GM23338 (cell line): ENCODE data around the gene COMP. TPM values are rescaled to one million over a fixed set of nuclear protein-coding genes. Genes with fewer than 3 reads are reported as not detected.

Source experiments
- ATAC-seq: fragments of 200-7000 bp; cut with Tn5 transposase; 3 replicates; pipeline ENCODE4 v1.9.1; 2020
- DNase-seq: peaks from one replicate; pipeline ENCODE4 v3.0.0-alpha.2; 2015; ENCODE audit warnings: low spot score
- H2AFZ ChIP-seq: fragments of 200-600 bp; sonication (generic); 2 replicates; pipeline ENCODE4 v1.8.0; 2016; ENCODE audit warnings: antibody characterized with exemption, mild to moderate bottlenecking, moderate library complexity
- H3F3A ChIP-seq: fragments of 200-600 bp; sonication (generic); replicated peaks from 2 replicates; pipeline ENCODE4 v1.8.0; 2017; ENCODE audit warnings: antibody characterized with exemption, mixed run types, low read depth
- H3K27ac ChIP-seq: fragments of 200-600 bp; sonication (generic); 2 replicates; pipeline ENCODE4 v1.6.1; 2016; ENCODE audit warnings: low read depth
- H3K27me3 ChIP-seq: fragments of 200-600 bp; sonication (generic); 2 replicates; pipeline ENCODE4 v1.8.0; 2016; ENCODE audit warnings: mild to moderate bottlenecking, mixed run types, moderate library complexity; ENCODE audit not compliant: insufficient read depth
- H3K36me3 ChIP-seq: fragments of 200-600 bp; sonication (generic); 2 replicates; pipeline ENCODE4 v1.8.0; 2016; ENCODE audit warnings: mild to moderate bottlenecking; ENCODE audit not compliant: insufficient read depth
- H3K4me1 ChIP-seq: fragments of 200-600 bp; sonication (generic); 2 replicates; pipeline ENCODE4 v1.8.0; 2016; ENCODE audit warnings: mild to moderate bottlenecking, moderate library complexity; ENCODE audit not compliant: insufficient read depth
- H3K4me2 ChIP-seq: fragments of 200-600 bp; sonication (generic); 2 replicates; pipeline ENCODE4 v1.7.1; 2017; ENCODE audit warnings: mixed run types
- H3K4me3 ChIP-seq: fragments of 200-600 bp; sonication (generic); 2 replicates; pipeline ENCODE4 v1.6.1; 2016; ENCODE audit warnings: mixed run types
- H3K79me2 ChIP-seq: fragments of 200-600 bp; sonication (generic); replicated peaks from 2 replicates; pipeline ENCODE4 v1.8.0; 2017; ENCODE audit warnings: mild to moderate bottlenecking; ENCODE audit not compliant: insufficient read depth
- H3K9me2 ChIP-seq: fragments of 200-600 bp; sonication (generic); 2 replicates; pipeline ENCODE4 v1.8.0; 2017; ENCODE audit not compliant: insufficient read depth
- H4K20me1 ChIP-seq: fragments of 200-600 bp; sonication (generic); replicated peaks from 2 replicates; pipeline ENCODE4 v1.8.0; 2017; ENCODE audit warnings: mild to moderate bottlenecking; ENCODE audit not compliant: insufficient read depth
- H3K27ac Mint-ChIP-seq: 2 replicates; pipeline ENCODE4 v1.8.0; 2020; ENCODE audit warnings: inconsistent platforms, mild to moderate bottlenecking, moderate library complexity, mixed read lengths
- H3K27me3 Mint-ChIP-seq: 3 replicates; pipeline ENCODE4 v1.8.0; 2022; ENCODE audit warnings: low read depth, mild to moderate bottlenecking, moderate library complexity, mixed read lengths, inconsistent platforms; ENCODE audit not compliant: insufficient read depth, poor library complexity
- H3K36me3 Mint-ChIP-seq: 3 replicates; pipeline ENCODE4 v1.8.0; 2021; ENCODE audit warnings: low read depth, mild to moderate bottlenecking, inconsistent platforms, moderate library complexity, mixed read lengths
- H3K4me1 Mint-ChIP-seq: 3 replicates; pipeline ENCODE4 v1.8.0; 2020; ENCODE audit warnings: mild to moderate bottlenecking, inconsistent platforms, mixed read lengths
- H3K4me3 Mint-ChIP-seq: 3 replicates; pipeline ENCODE4 v1.8.0; 2021; ENCODE audit warnings: moderate library complexity, mild to moderate bottlenecking, inconsistent platforms, mixed read lengths
- H3K9me3 Mint-ChIP-seq: 3 replicates; pipeline ENCODE4 v1.8.0; 2020; ENCODE audit warnings: moderate library complexity, mild to moderate bottlenecking, inconsistent platforms, mixed read lengths
- CREB1 ChIP-seq: fragments of 250-450 bp; sonication (Bioruptor Pico); IDR thresholded peaks from 2 replicates; pipeline ENCODE4 v1.5.0; 2020; ENCODE audit warnings: low read depth, mild to moderate bottlenecking, moderate library complexity
- CTCF ChIP-seq, 2 experiments: fragments of 200-600 bp in 1 of 2; sonication (generic) in 1 of 2; conservative IDR thresholded peaks; 2 replicates each; pipeline versions ENCODE4 v1.5.1 to v1.6.1; 2016 to 2017; ENCODE audit warnings: antibody characterized with exemption in 2 of 2, low read depth in 2 of 2, mild to moderate bottlenecking in 2 of 2, moderate library complexity in 1 of 2
- ETS1 ChIP-seq: IDR thresholded peaks from 2 replicates; pipeline ENCODE4 v1.6.1; 2016; ENCODE audit warnings: antibody characterized with exemption
- EZH2 ChIP-seq: fragments of 200-600 bp; sonication (generic); IDR thresholded peaks from one replicate; pipeline ENCODE4 v1.8.0; 2017; ENCODE audit warnings: antibody characterized with exemption, mild to moderate bottlenecking, low read depth; ENCODE audit not compliant: unreplicated experiment
- JUNB ChIP-seq: IDR thresholded peaks from one replicate; pipeline ENCODE4 v1.6.1; 2016; ENCODE audit warnings: antibody characterized with exemption; ENCODE audit not compliant: unreplicated experiment
- NANOG ChIP-seq: IDR thresholded peaks from 2 replicates; pipeline ENCODE4 v1.6.1; 2016; ENCODE audit warnings: antibody characterized with exemption, borderline replicate concordance
- POLR2AphosphoS5 ChIP-seq: IDR thresholded peaks from 2 replicates; pipeline ENCODE4 v1.6.1; 2016; ENCODE audit warnings: antibody characterized with exemption, low read depth
- REST ChIP-seq: IDR thresholded peaks from one replicate; pipeline ENCODE4 v1.6.1; 2018; ENCODE audit warnings: antibody characterized with exemption; ENCODE audit not compliant: unreplicated experiment
- STAT1 ChIP-seq: IDR thresholded peaks from one replicate; pipeline ENCODE4 v1.6.1; 2016; ENCODE audit warnings: antibody characterized with exemption; ENCODE audit not compliant: unreplicated experiment
- ZNF114 ChIP-seq: fragments of 250-450 bp; sonication (Bioruptor Pico); IDR thresholded peaks from 2 replicates; pipeline ENCODE4 v1.5.0; 2020; ENCODE audit warnings: mild to moderate bottlenecking, moderate library complexity
- ZNF331 ChIP-seq: fragments of 250-450 bp; sonication (Bioruptor Pico); IDR thresholded peaks from 2 replicates; pipeline ENCODE4 v1.5.0; 2020; ENCODE audit warnings: low read depth, mild to moderate bottlenecking, moderate library complexity
- polyA plus RNA-seq: library from polyadenylated mRNA; unstranded; fragments of >200 nt; fragmentation: Nextera tagmentation; extraction: Ambion mirVana; gene quantifications from 2 replicates; pipeline ENCODE4 v1.2.1, GENCODE V29; 2016
- total RNA-seq: library from RNA; depleted of rRNA; stranded (reverse); fragments of >200 nt; shearing (Covaris generic); gene quantifications from 2 replicates; pipeline ENCODE4 v1.2.3, GENCODE V29; 2014

The COMP gene
- total and polyA plus RNA-seq, 2 experiments from 2014 or later: 0.58 to 0.63 TPM

- TF ChIP-seq REST (no peak), ZNF331 (CRISPR knock-in tag) (no peak), CTCF (conservative IDR thresholded peaks at IDR 0.05; ENCODE audit: low read depth in 2 of 2) (no peak)
Measured at GRCh38 chr19:18834644-18834984, 43.5 kb upstream of the COMP start (continued).

GRCh38 chr19:18833849-18834643 is 42.9 kb upstream of the COMP start:
- DNase-seq (peak; percentile 52), ATAC-seq (peak; percentile 7; the same call in 2 of the 3 replicates)
- Histone ChIP-seq H3K79me2 (peaks cover 67% of the 10 kb centered on the region), H3K4me1 (peaks cover 25% of the 10 kb centered on the region), H4K20me1 (peaks cover 59% of the 10 kb centered on the region), H3K27me3 (0 out of 2 replicates have a peak, but pooled peaks cover 1% of the 10 kb centered on the region), H3K4me2 (peak overlapping the region; percentile 99), H2AFZ (no peak overlapping the region), H3K9me2 (no peaks in the 10 kb centered on the region), H3K36me3 (0 out of 2 replicates have a peak, but pooled peaks cover 10% of the 10 kb centered on the region), H3F3A (0 out of 2 replicates have a peak, but pooled peaks cover 4% of the 10 kb centered on the region), H3K4me3 (peak overlapping the region; percentile 89), H3K27ac (peak overlapping the region; percentile 64; the same call in 1 of the 2 replicates)
- Mint-ChIP-seq H3K27ac (no peak overlapping the region), H3K4me1 (peaks cover 31% of the 10 kb centered on the region), H3K36me3 (peaks cover 42% of the 10 kb centered on the region), H3K27me3 (peaks cover 15% of the 10 kb centered on the region), H3K9me3 (no peaks in the 10 kb centered on the region), H3K4me3 (peak overlapping the region; percentile 89)
- no peak for TF ChIP-seq NANOG
- TF ChIP-seq EZH2: no peak
- 0 out of 2 replicates have a peak, but pooled peaks have one; percentile 12 for TF ChIP-seq CREB1 (CRISPR knock-in tag)

GRCh38 chr19:18833141-18833476 is 42.0 kb upstream of the COMP start:
- H3F3A ChIP-seq: 0 out of 2 replicates have a peak, but pooled peaks cover 4% of the 10 kb centered on the region
- H3K79me2 ChIP-seq: peaks cover 57% of the 10 kb centered on the region
- H3K4me2 ChIP-seq: peak overlapping the region; percentile 99
- DNase-seq (no peak), ATAC-seq (no peak)
- H3K27me3 Mint-ChIP-seq: peaks cover 15% of the 10 kb centered on the region
- 0 out of 2 replicates have a peak, but pooled peaks cover 3% of the 10 kb centered on the region for H3K27me3 ChIP-seq
- H3K4me1 ChIP-seq: peaks cover 23% of the 10 kb centered on the region
- H3K36me3 Mint-ChIP-seq: peaks cover 37% of the 10 kb centered on the region
- H3K4me3 ChIP-seq: peak overlapping the region; percentile 89
- H3K4me3 Mint-ChIP-seq: peak overlapping the region; percentile 89
- H3K4me1 Mint-ChIP-seq: peaks cover 26% of the 10 kb centered on the region
- peaks cover 51% of the 10 kb centered on the region for H4K20me1 ChIP-seq
- H2AFZ ChIP-seq: no peak overlapping the region
- H3K9me3 Mint-ChIP-seq: no peaks in the 10 kb centered on the region
- H3K27ac Mint-ChIP-seq: peak overlapping the region; percentile 58; the same call in 1 of the 2 replicates
- no peaks in the 10 kb centered on the region for H3K9me2 ChIP-seq
- 0 out of 2 replicates have a peak, but pooled peaks cover 10% of the 10 kb centered on the region for H3K36me3 ChIP-seq
- H3K27ac ChIP-seq: no peak overlapping the region
- TF ChIP-seq JUNB (no peak), CREB1 (CRISPR knock-in tag) (no peak), POLR2AphosphoS5 (no peak), EZH2 (no peak), ETS1 (no peak), STAT1 (no peak), ZNF114 (CRISPR knock-in tag) (no peak)
